SU-DHL-6 (cell line): Measurements from ENCODE around the gene WASHC3.

Source experiments
- EZH2phosphoT487 ChIP-seq: fragments of 200-600 bp; sonication (generic), shearing (Covaris generic); conservative IDR thresholded peaks from 2 replicates; pipeline ENCODE4 v1.6.1; 2018; ENCODE audit warnings: mild to moderate bottlenecking, antibody characterized with exemption, low read length, moderate library complexity, mixed read lengths
- TF ChIP-seq, protein P1 (sequence below): fragments of 200-600 bp; sonication (generic); IDR thresholded peaks from one replicate; pipeline ENCODE4 v1.5.1; 2017; ENCODE audit warnings: antibody characterized with exemption, mild to moderate bottlenecking, low read length, moderate library complexity; ENCODE audit not compliant: insufficient read depth, poor library complexity, severe bottlenecking

DNA sequence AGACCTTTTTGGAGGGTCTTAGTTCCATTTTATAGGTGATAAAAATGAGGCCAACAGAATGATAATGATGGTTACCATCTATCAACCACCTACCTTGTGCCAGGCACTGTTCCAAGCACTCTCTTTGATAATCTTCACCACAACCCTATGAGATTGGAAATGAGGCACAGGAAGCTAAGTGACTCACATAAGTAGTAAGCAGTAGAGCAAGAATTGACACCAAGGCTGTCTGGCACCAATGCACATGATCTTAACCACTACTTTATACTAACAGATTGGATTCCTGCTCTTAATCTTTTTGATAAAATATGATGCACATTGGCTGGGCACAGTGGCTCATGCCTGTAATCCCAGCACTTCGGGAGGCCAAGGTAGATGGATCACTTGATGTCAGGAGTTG, 93.0 kb downstream of the WASHC3 start:
- TF ChIP-seq, protein P1, sequence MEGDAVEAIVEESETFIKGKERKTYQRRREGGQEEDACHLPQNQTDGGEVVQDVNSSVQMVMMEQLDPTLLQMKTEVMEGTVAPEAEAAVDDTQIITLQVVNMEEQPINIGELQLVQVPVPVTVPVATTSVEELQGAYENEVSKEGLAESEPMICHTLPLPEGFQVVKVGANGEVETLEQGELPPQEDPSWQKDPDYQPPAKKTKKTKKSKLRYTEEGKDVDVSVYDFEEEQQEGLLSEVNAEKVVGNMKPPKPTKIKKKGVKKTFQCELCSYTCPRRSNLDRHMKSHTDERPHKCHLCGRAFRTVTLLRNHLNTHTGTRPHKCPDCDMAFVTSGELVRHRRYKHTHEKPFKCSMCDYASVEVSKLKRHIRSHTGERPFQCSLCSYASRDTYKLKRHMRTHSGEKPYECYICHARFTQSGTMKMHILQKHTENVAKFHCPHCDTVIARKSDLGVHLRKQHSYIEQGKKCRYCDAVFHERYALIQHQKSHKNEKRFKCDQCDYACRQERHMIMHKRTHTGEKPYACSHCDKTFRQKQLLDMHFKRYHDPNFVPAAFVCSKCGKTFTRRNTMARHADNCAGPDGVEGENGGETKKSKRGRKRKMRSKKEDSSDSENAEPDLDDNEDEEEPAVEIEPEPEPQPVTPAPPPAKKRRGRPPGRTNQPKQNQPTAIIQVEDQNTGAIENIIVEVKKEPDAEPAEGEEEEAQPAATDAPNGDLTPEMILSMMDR: no peak
- TF ChIP-seq EZH2phosphoT487: no peak
